GM13976 (cell line): ENCODE measurements around the gene C10orf105.

Experiments used
- DNase-seq: peaks from one replicate; pipeline ENCODE4 v3.0.0; 2012; ENCODE audit warnings: low spot score
- CTCF ChIP-seq: IDR thresholded peaks from 2 replicates; pipeline ENCODE4 v1.5.1; 2012; ENCODE audit warnings: borderline replicate concordance, mild to moderate bottlenecking; ENCODE audit not compliant: insufficient read depth; ENCODE audit errors: extremely low read depth, missing control alignments, control extremely low read depth
- in situ Hi-C: fragments of 300-500 bp; cut with MboI; formaldehyde crosslinking; loops from one replicate; pipeline ENCODE4 v1.12.0; 2022; ENCODE audit warnings: low sequenced_read_pairs, mixed read lengths, inconsistent platforms; ENCODE audit not compliant: unreplicated experiment

Gene C10orf105

GRCh38 chr10:71691405-71691804, 28.2 kb downstream of the C10orf105 start:
- no peak for DNase-seq
- in situ Hi-C loops, result no loop called here
- no peak for TF ChIP-seq CTCF

- in situ Hi-C loops, result no loop called here
- no peak for TF ChIP-seq CTCF
- DNase-seq, result no peak
Measured at GRCh38 chr10:71690094-71690720, 29.4 kb downstream of the C10orf105 start.

GRCh38 chr10:71688256-71688655, 31.3 kb downstream of the C10orf105 start:
- TF ChIP-seq CTCF, result no peak
- DNase-seq, result no peak
- in situ Hi-C loops, result no loop called here

- TF ChIP-seq CTCF, result no peak
- DNase-seq, result no peak
- in situ Hi-C loops, result no loop called here
Measured at GRCh38 chr10:71687480-71687879, 32.1 kb downstream of the C10orf105 start.

GRCh38 chr10:71687077-71687476, 32.5 kb downstream of the C10orf105 start:
- TF ChIP-seq CTCF, result no peak
- in situ Hi-C loops, result no loop called here
- DNase-seq, result no peak

- TF ChIP-seq CTCF, result no peak
- no peak for DNase-seq
- in situ Hi-C loops, result no loop called here
Measured at GRCh38 chr10:71685554-71686232, 33.9 kb downstream of the C10orf105 start.
